K562 (cell line): ENCODE results near the gene SYMPK. TPM values are rescaled to one million over a fixed set of nuclear protein-coding genes. Genes with fewer than 3 reads are reported as not detected.

Experiments used
- ARID2 ChIP-seq: fragments of 450-650 bp; IDR thresholded peaks from 2 replicates; pipeline ENCODE4 v1.6.1; 2017; ENCODE audit warnings: antibody characterized with exemption, mild to moderate bottlenecking
- ATF1 ChIP-seq, 2 experiments: fragments of 450-650 bp in 1 of 2; IDR thresholded peaks; 2 replicates each; pipeline ENCODE4 v1.6.1; 2016; ENCODE audit warnings: missing compliant biosample characterization in 1 of 2, missing genetic modification characterization in 1 of 2
- CC2D1A ChIP-seq: fragments of 450-650 bp; IDR thresholded peaks from 2 replicates; pipeline ENCODE4 v1.6.1; 2017; ENCODE audit warnings: mild to moderate bottlenecking
- ETV1 ChIP-seq: fragments of 450-650 bp; conservative IDR thresholded peaks from 2 replicates; pipeline ENCODE4 v1.6.1; 2016; ENCODE audit warnings: missing genetic modification characterization, control low read depth, low read depth, missing compliant biosample characterization
- EZH2 ChIP-seq: IDR thresholded peaks from 2 replicates; pipeline ENCODE4 v1.6.1; 2012; ENCODE audit warnings: low read depth, mild to moderate bottlenecking, inconsistent platforms, low read length, borderline replicate concordance
- LCOR ChIP-seq: sonication (generic); formaldehyde crosslinking; IDR thresholded peaks from 2 replicates; pipeline ENCODE4 v1.8.0; 2022; ENCODE audit warnings: mild to moderate bottlenecking, missing genetic modification reagents
- MYC ChIP-seq, 2 experiments: fragments of 250-450 bp in 1 of 2; sonication (Bioruptor Pico) in 1 of 2; IDR thresholded peaks; 2 replicates each; pipeline versions ENCODE4 v1.5.1 to v1.6.1; 2012 to 2021; ENCODE audit warnings: low read depth in 2 of 2, borderline replicate concordance in 1 of 2, improper control_type of control experiment in 1 of 2, low read length in 1 of 2, mild to moderate bottlenecking in 1 of 2, moderate library complexity in 1 of 2
- NR2C1 ChIP-seq, 2 experiments: fragments of 450-650 bp; IDR thresholded peaks; 2 replicates each; pipeline ENCODE4 v1.6.1; 2017; ENCODE audit warnings: mild to moderate bottlenecking in 2 of 2, antibody characterized with exemption in 1 of 2, inconsistent platforms in 1 of 2, missing compliant biosample characterization in 1 of 2, missing genetic modification characterization in 1 of 2
- POU5F1 ChIP-seq: fragments of 150-350 bp; IDR thresholded peaks from 2 replicates; pipeline ENCODE4 v1.6.1; 2014; ENCODE audit warnings: borderline replicate concordance, low read length, low read depth, mild to moderate bottlenecking; ENCODE audit not compliant: partially characterized antibody
- RAD21 ChIP-seq, 2 experiments: fragments of 250-450 bp in 1 of 2; fragments of 450-650 bp in 1 of 2; sonication (Bioruptor Pico) in 1 of 2; formaldehyde crosslinking in 1 of 2; IDR thresholded peaks in 1 of 2; conservative IDR thresholded peaks in 1 of 2; 2 replicates each; pipeline versions ENCODE4 v1.4.0 to v1.8.0; 2020 to 2022; ENCODE audit warnings: mild to moderate bottlenecking in 2 of 2, moderate library complexity in 1 of 2
- RAD51 ChIP-seq: fragments of 450-650 bp; IDR thresholded peaks from 2 replicates; pipeline ENCODE4 v1.7.1; 2016; ENCODE audit warnings: low read depth, mild to moderate bottlenecking, borderline replicate concordance
- SP1 ChIP-seq: sonication (generic); formaldehyde crosslinking; IDR thresholded peaks from 2 replicates; pipeline ENCODE4 v1.8.1; 2022; ENCODE audit warnings: mild to moderate bottlenecking, missing genetic modification reagents
- ZKSCAN8 ChIP-seq: fragments of 200-800 bp; sonication (Bioruptor generic); IDR thresholded peaks from 2 replicates; pipeline ENCODE4 v1.6.1; 2016; ENCODE audit warnings: missing genetic modification characterization, missing compliant biosample characterization
- ZNF12 ChIP-seq: sonication (generic); formaldehyde crosslinking; IDR thresholded peaks from 2 replicates; pipeline ENCODE4 v1.4.0; 2020; ENCODE audit warnings: mild to moderate bottlenecking, missing genetic modification reagents
- ZNF212 ChIP-seq: fragments of 450-650 bp; formaldehyde crosslinking; IDR thresholded peaks from 2 replicates; pipeline ENCODE4 v1.4.0; 2020; ENCODE audit warnings: mild to moderate bottlenecking
- ZNF239 ChIP-seq: fragments of 250-450 bp; sonication (Bioruptor Pico); IDR thresholded peaks from 2 replicates; pipeline ENCODE4 v1.4.0; 2020; ENCODE audit warnings: mild to moderate bottlenecking
- ZNF583 ChIP-seq: fragments of 250-450 bp; sonication (Bioruptor Pico); IDR thresholded peaks from 2 replicates; pipeline ENCODE4 v1.4.0; 2020
- polyA plus RNA-seq, 8 experiments: library from polyadenylated mRNA; depleted of rRNA in 4 of 8; stranded (reverse) in 5 of 8; unstranded in 3 of 8; fragments of >200 nt; fragmentation: Nextera tagmentation in 2 of 8; fragmentation: Illumina TruSeq in 1 of 8; extraction: Ambion mirVana in 2 of 8; extraction: Trizol in 1 of 8; gene quantifications; 2 replicates each; pipeline versions ENCODE4 v1.2.1 to v1.2.3, GENCODE V29; 2011 to 2014; ENCODE audit warnings: inconsistent platforms in 1 of 8, missing spikeins in 1 of 8
- total RNA-seq, 7 experiments: library from RNA; depleted of rRNA in 6 of 7; stranded (reverse); fragments of >200 nt in 6 of 7; fragmentation: Illumina TruSeq in 2 of 7; extraction: Trizol in 2 of 7; gene quantifications; 2 replicates each; pipeline versions ENCODE4 v1.2.1 to v1.2.3, GENCODE V29; 2011 to 2021; ENCODE audit warnings: low replicate concordance in 1 of 7
- TF ChIP-seq, protein P1 (sequence below), 2 experiments: IDR thresholded peaks; 2 replicates each; pipeline ENCODE4 v1.6.1; 2012; ENCODE audit warnings: improper control_type of control experiment in 2 of 2, low read depth in 2 of 2, low read length in 2 of 2, borderline replicate concordance in 1 of 2
- TF ChIP-seq, protein P2 (sequence below): fragments of 450-650 bp; IDR thresholded peaks from 2 replicates; pipeline ENCODE4 v1.6.1; 2014; ENCODE audit warnings: low read depth, mild to moderate bottlenecking, moderate library complexity, borderline replicate concordance
- TF ChIP-seq, protein P3 (sequence below): fragments of 450-650 bp; IDR thresholded peaks from 2 replicates; pipeline ENCODE4 v1.7.1; 2018; ENCODE audit warnings: mild to moderate bottlenecking, low read depth; ENCODE audit not compliant: partially characterized antibody

The SYMPK gene
- total and polyA plus RNA-seq, 9 of the 15 experiments (the other 6 are each of a cell fraction or from before 2014, with no cell fraction given) = 0.73 to 95.5 (median 58.4) TPM

DNA sequence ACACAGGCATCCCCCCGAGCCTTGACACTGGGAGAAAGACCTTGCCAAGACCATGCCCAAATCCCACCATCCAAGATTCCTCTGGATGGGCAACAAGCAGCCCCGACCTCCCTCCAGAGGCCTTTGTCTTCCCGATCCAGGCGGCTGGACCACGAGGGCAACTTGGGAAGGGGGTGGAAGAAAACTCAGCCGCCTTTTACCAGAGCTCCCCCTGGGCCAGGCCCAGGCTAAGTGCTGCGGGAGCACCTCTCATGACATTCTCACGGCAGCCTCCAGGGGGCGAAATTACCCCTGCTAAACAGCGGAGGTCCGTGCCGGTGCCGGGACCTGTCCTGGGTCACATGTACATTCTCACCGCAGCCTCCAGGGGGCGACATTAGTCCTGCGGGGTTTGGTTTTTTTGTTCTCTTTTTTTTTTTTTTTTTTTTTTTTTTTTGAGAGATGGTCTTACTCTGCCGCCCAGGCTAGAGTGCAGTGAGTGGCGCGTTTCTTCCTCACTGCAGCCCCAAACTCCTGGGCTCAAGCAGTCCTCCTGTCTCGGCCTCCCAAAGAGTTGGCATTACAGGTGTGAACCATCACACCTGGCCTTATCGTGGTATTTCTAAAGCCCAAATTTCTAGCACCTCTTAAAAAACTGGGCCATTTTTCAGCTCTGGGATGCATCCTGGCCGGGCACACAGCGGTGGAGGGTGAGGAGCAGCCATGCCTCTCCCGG lies 45.8 kb downstream of the SYMPK start (continued):
- TF ChIP-seq, protein P1, sequence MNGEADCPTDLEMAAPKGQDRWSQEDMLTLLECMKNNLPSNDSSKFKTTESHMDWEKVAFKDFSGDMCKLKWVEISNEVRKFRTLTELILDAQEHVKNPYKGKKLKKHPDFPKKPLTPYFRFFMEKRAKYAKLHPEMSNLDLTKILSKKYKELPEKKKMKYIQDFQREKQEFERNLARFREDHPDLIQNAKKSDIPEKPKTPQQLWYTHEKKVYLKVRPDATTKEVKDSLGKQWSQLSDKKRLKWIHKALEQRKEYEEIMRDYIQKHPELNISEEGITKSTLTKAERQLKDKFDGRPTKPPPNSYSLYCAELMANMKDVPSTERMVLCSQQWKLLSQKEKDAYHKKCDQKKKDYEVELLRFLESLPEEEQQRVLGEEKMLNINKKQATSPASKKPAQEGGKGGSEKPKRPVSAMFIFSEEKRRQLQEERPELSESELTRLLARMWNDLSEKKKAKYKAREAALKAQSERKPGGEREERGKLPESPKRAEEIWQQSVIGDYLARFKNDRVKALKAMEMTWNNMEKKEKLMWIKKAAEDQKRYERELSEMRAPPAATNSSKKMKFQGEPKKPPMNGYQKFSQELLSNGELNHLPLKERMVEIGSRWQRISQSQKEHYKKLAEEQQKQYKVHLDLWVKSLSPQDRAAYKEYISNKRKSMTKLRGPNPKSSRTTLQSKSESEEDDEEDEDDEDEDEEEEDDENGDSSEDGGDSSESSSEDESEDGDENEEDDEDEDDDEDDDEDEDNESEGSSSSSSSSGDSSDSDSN (IDR thresholded peaks at IDR 0.05; ENCODE audit: borderline replicate concordance in 1 of 2, low read depth in 2 of 2, low read length in 2 of 2) = 0 out of 4 replicates have a peak, but pooled peaks of 1 of the 2 experiments have one; percentile 56
- TF ChIP-seq ARID2 = peak; percentile 31; the same call in 1 of the 2 replicates
- no peak for TF ChIP-seq ZNF583 (CRISPR knock-in tag)
- peak; percentile 14 for TF ChIP-seq POU5F1
- TF ChIP-seq, protein P2, sequence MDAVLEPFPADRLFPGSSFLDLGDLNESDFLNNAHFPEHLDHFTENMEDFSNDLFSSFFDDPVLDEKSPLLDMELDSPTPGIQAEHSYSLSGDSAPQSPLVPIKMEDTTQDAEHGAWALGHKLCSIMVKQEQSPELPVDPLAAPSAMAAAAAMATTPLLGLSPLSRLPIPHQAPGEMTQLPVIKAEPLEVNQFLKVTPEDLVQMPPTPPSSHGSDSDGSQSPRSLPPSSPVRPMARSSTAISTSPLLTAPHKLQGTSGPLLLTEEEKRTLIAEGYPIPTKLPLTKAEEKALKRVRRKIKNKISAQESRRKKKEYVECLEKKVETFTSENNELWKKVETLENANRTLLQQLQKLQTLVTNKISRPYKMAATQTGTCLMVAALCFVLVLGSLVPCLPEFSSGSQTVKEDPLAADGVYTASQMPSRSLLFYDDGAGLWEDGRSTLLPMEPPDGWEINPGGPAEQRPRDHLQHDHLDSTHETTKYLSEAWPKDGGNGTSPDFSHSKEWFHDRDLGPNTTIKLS = peak; percentile 39; the same call in 1 of the 2 replicates
- no peak for TF ChIP-seq EZH2
- no peak for TF ChIP-seq ZNF212
- TF ChIP-seq LCOR = peak; percentile 24; the same call in 1 of the 2 replicates
- TF ChIP-seq ZKSCAN8 = no peak
- no peak for TF ChIP-seq ETV1 (tag)
- TF ChIP-seq, protein P3, sequence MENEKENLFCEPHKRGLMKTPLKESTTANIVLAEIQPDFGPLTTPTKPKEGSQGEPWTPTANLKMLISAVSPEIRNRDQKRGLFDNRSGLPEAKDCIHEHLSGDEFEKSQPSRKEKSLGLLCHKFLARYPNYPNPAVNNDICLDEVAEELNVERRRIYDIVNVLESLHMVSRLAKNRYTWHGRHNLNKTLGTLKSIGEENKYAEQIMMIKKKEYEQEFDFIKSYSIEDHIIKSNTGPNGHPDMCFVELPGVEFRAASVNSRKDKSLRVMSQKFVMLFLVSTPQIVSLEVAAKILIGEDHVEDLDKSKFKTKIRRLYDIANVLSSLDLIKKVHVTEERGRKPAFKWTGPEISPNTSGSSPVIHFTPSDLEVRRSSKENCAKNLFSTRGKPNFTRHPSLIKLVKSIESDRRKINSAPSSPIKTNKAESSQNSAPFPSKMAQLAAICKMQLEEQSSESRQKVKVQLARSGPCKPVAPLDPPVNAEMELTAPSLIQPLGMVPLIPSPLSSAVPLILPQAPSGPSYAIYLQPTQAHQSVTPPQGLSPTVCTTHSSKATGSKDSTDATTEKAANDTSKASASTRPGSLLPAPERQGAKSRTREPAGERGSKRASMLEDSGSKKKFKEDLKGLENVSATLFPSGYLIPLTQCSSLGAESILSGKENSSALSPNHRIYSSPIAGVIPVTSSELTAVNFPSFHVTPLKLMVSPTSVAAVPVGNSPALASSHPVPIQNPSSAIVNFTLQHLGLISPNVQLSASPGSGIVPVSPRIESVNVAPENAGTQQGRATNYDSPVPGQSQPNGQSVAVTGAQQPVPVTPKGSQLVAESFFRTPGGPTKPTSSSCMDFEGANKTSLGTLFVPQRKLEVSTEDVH = peak; percentile 63
- TF ChIP-seq MYC (IDR thresholded peaks at IDR 0.05; ENCODE audit: low read depth, low read length) = peak; percentile 85
- no peak for TF ChIP-seq MYC (CRISPR knock-in tag; IDR thresholded peaks at IDR 0.05; ENCODE audit: borderline replicate concordance, low read depth)
- TF ChIP-seq ZNF12 (CRISPR knock-in tag) = no peak
- peak; percentile 29; the same call in 1 of the 2 replicates for TF ChIP-seq CC2D1A
- 0 out of 2 replicates have a peak, but pooled peaks have one; percentile 28 for TF ChIP-seq NR2C1 (IDR thresholded peaks at IDR 0.05)
- TF ChIP-seq NR2C1 (tag; IDR thresholded peaks at IDR 0.05) = no peak
- peak; percentile 68 to 84 for TF ChIP-seq RAD21 (CRISPR knock-in tag; conservative IDR thresholded peaks at IDR 0.05 in 1 of 2, IDR thresholded peaks at IDR 0.05 in 1 of 2)
- no peak for TF ChIP-seq ZNF239 (CRISPR knock-in tag)
- peak; percentile 61; the same call in 1 of the 2 replicates for TF ChIP-seq RAD51
- TF ChIP-seq ATF1 (CRISPR knock-in tag; IDR thresholded peaks at IDR 0.05) = no peak
- peak; percentile 39 for TF ChIP-seq ATF1 (tag; IDR thresholded peaks at IDR 0.05)
- TF ChIP-seq SP1 (CRISPR knock-in tag) = peak; percentile 45; the same call in 1 of the 2 replicates
